K562 (cell line): ENCODE data around the gene CBFA2T3. TPM values are rescaled to one million over a fixed set of nuclear protein-coding genes. Genes with fewer than 3 reads are reported as not detected.

Experiments
- ATAC-seq: fragments of 200-7000 bp; cut with Tn5 transposase; 3 replicates; pipeline ENCODE4 v1.9.1; 2020; ENCODE audit warnings: moderate library complexity
- BruUV-seq: library from RNA; stranded (reverse); fragments of 400-500 nt; replicated peaks from 2 replicates; lab custom pipeline; 2021; lab: Mats Ljungman, UMichigan
- CTCF ChIA-PET: fragments of 300-600 bp; formaldehyde crosslinking; extraction: SDS; loops from one replicate; lab custom pipeline; 2021; ENCODE audit warnings: low intra/inter-chr PET ratio; lab: Yijun Ruan, JAX
- POLR2A ChIA-PET: fragments of 300-600, 350-650 bp; sonication (Branson Sonifier 250); formaldehyde crosslinking; extraction: SDS; loops from one replicate; lab custom pipeline; 2021; ENCODE audit warnings: antibody characterized with exemption, inconsistent platforms; lab: Yijun Ruan, JAX
- DNase-seq, 4 experiments: peaks; one replicate each; pipeline versions ENCODE4 v3.0.0 to v3.0.0-alpha.2; 2011 to 2018; ENCODE audit warnings: low spot score in 3 of 4, mixed read lengths in 3 of 4; ENCODE audit errors: extremely low read depth in 1 of 4
- FAIRE-seq: peaks from 2 replicates; lab custom pipeline; 2011; peaks lifted over from hg19 to GRCh38; lab: Jason Lieb, UNC
- H2AFZ ChIP-seq: 2 replicates; pipeline ENCODE4 v1.6.0; 2011; ENCODE audit warnings: low read depth, low read length, control low read depth, inconsistent platforms
- H3K27ac ChIP-seq: fragments of 200-600 bp; 3 replicates; pipeline ENCODE4 v1.8.0; 2011; ENCODE audit warnings: low read depth, mild to moderate bottlenecking, control low read depth, inconsistent platforms, low read length, moderate library complexity, mixed read lengths; ENCODE audit errors: extremely low read depth
- H3K27me3 ChIP-seq, 2 experiments: fragments of 300-600 bp in 1 of 2; 2 replicates in 1 of 2; 3 replicates in 1 of 2; pipeline versions ENCODE4 v1.6.0 to v1.8.0; 2011; ENCODE audit warnings: inconsistent platforms in 2 of 2, low read length in 2 of 2, mild to moderate bottlenecking in 1 of 2, mixed read lengths in 1 of 2, moderate library complexity in 1 of 2; ENCODE audit not compliant: control insufficient read depth in 2 of 2, insufficient read depth in 2 of 2
- H3K36me3 ChIP-seq: fragments of 300-600 bp; 3 replicates; pipeline ENCODE4 v1.8.0; 2011; ENCODE audit warnings: mild to moderate bottlenecking, low read length, inconsistent platforms; ENCODE audit not compliant: control insufficient read depth, insufficient read depth
- H3K4me1 ChIP-seq, 2 experiments: fragments of 200-600 bp in 1 of 2; replicated peaks in 1 of 2; 2 replicates in 1 of 2; 3 replicates in 1 of 2; pipeline versions ENCODE4 v1.5.1 to v1.8.0; 2011; ENCODE audit warnings: inconsistent platforms in 2 of 2, low read length in 2 of 2, mild to moderate bottlenecking in 1 of 2, mixed read lengths in 1 of 2, moderate library complexity in 1 of 2; ENCODE audit not compliant: control insufficient read depth in 2 of 2, insufficient read depth in 2 of 2
- H3K4me2 ChIP-seq: 2 replicates; pipeline ENCODE4 v1.6.1; 2011; ENCODE audit warnings: low read length, control low read depth, inconsistent platforms, mixed read lengths; ENCODE audit not compliant: insufficient read depth
- H3K4me3 ChIP-seq: fragments of 200-600 bp; sonication (generic), shearing (Covaris generic); 2 replicates; pipeline ENCODE4 v1.5.1; 2016; ENCODE audit warnings: control low read depth, inconsistent platforms
- H3K79me2 ChIP-seq: fragments of 200-600 bp; 3 replicates; pipeline ENCODE4 v1.8.0; 2011; ENCODE audit warnings: low read length, inconsistent platforms; ENCODE audit not compliant: control insufficient read depth, insufficient read depth
- H3K9ac ChIP-seq, 2 experiments: 2 replicates each; pipeline versions ENCODE4 v1.6.0 to v1.6.1; 2011; ENCODE audit warnings: low read depth in 2 of 2, low read length in 2 of 2, control low read depth in 1 of 2, inconsistent platforms in 1 of 2, mild to moderate bottlenecking in 1 of 2, mixed read lengths in 1 of 2; ENCODE audit not compliant: insufficient read depth in 1 of 2
- H3K9me1 ChIP-seq: one replicate; pipeline ENCODE4 v1.6.0; 2011; ENCODE audit warnings: inconsistent platforms, mild to moderate bottlenecking, low read length, moderate library complexity; ENCODE audit not compliant: control insufficient read depth, insufficient read depth
- H3K9me3 ChIP-seq: replicated peaks from 2 replicates; pipeline ENCODE4 v1.5.1; 2011; ENCODE audit warnings: low read depth, low read length, inconsistent platforms; ENCODE audit not compliant: control insufficient read depth, insufficient read depth
- H4K20me1 ChIP-seq: replicated peaks from 2 replicates; pipeline ENCODE4 v1.6.1; 2011; ENCODE audit warnings: low read length, inconsistent platforms, mixed read lengths; ENCODE audit not compliant: control insufficient read depth, insufficient read depth
- KHSRP ChIP-seq: fragments of 450-650 bp; IDR thresholded peaks from 2 replicates; pipeline ENCODE4 v1.6.1; 2017
- STAT5B ChIP-seq: fragments of 250-450 bp; sonication (Bioruptor Pico); IDR thresholded peaks from 2 replicates; pipeline ENCODE4 v1.8.0; 2021; ENCODE audit warnings: mild to moderate bottlenecking, inconsistent platforms
- THAP7 ChIP-seq: fragments of 250-450 bp; sonication (Bioruptor Pico); IDR thresholded peaks from 2 replicates; pipeline ENCODE4 v1.5.0; 2021
- XRCC5 ChIP-seq: fragments of 200-400 bp; formaldehyde crosslinking; IDR thresholded peaks from 2 replicates; pipeline ENCODE4 v1.6.1; 2017; ENCODE audit warnings: low read depth, mild to moderate bottlenecking, low read length
- WGBS: fragments of 100-300 bp; shearing (Covaris generic); methylation state at CpG from one replicate; pipeline ENCODE4 v1.1.6; 2016; ENCODE audit warnings: low coverage, mixed read lengths; ENCODE audit not compliant: insufficient coverage; ENCODE audit errors: missing lambda C conversion rate; 5-methylcytosine and 5-hydroxymethylcytosine counted together
- in situ Hi-C: fragments of 300-500 bp; cut with MboI; formaldehyde crosslinking; loops from 4 replicates; pipeline ENCODE4 v1.15.0; 2018; ENCODE audit warnings: inconsistent platforms, mixed read lengths
- intact Hi-C: fragments of 100-400 bp; cut with micrococcal nuclease; formaldehyde crosslinking; loops from 2 replicates; pipeline ENCODE4 v1.14.2; 2022
- polyA plus RNA-seq, 8 experiments: library from polyadenylated mRNA; depleted of rRNA in 4 of 8; stranded (reverse) in 5 of 8; unstranded in 3 of 8; fragments of >200 nt; fragmentation: Nextera tagmentation in 2 of 8; fragmentation: Illumina TruSeq in 1 of 8; extraction: Ambion mirVana in 2 of 8; extraction: Trizol in 1 of 8; gene quantifications; 2 replicates each; pipeline versions ENCODE4 v1.2.1 to v1.2.3, GENCODE V29; 2011 to 2014; ENCODE audit warnings: inconsistent platforms in 1 of 8, missing spikeins in 1 of 8
- total RNA-seq, 7 experiments: library from RNA; depleted of rRNA in 6 of 7; stranded (reverse); fragments of >200 nt in 6 of 7; fragmentation: Illumina TruSeq in 2 of 7; extraction: Trizol in 2 of 7; gene quantifications; 2 replicates each; pipeline versions ENCODE4 v1.2.1 to v1.2.3, GENCODE V29; 2011 to 2021; ENCODE audit warnings: low replicate concordance in 1 of 7

Gene CBFA2T3
- total and polyA plus RNA-seq, 9 of the 15 experiments (the other 6 are each of a cell fraction or from before 2014, with no cell fraction given): 2.3 to 145 (median 6.7) TPM

- ChIA-PET CTCF (no interaction called here), POLR2A (interaction anchor here (0.7 to 1.0 kb wide), 3 partner anchors 13 to 87 kb away, joined by 3 to 4 read pairs (median 4); no protein-coding TSS in a partner anchor)
- in situ Hi-C loops (no loop called here), intact Hi-C loops (no loop called here)
- TF ChIP-seq XRCC5: no peak
- no peak for TF ChIP-seq KHSRP
- TF ChIP-seq STAT5B (CRISPR knock-in tag): no peak
- no peak for TF ChIP-seq THAP7 (CRISPR knock-in tag)
- no peaks in the 10 kb centered on the region for H3K9me1 ChIP-seq
- H3K36me3 ChIP-seq: no peaks in the 10 kb centered on the region; the same call in 2 of the 3 replicates
- H3K4me1 ChIP-seq: peaks cover 0 to 47% of the 10 kb centered on the region in 2 experiments; a peak in 2 of 5 replicates
- H3K27me3 ChIP-seq: no peaks in the 10 kb centered on the region
- H4K20me1 ChIP-seq: no peaks in the 10 kb centered on the region
- H3K27ac ChIP-seq: no peak overlapping the region
- DNase-seq (no peak), ATAC-seq (no peak), FAIRE-seq (no peak)
- H2AFZ ChIP-seq: no peak overlapping the region
- no TSS peak for BruUV-seq
- 89% methylated on average over 30 of the region's 30 CpGs for WGBS
- peak overlapping the region in 1 of 2 experiments; percentile 45; a peak in 1 of 4 replicates for H3K9ac ChIP-seq
- no peak overlapping the region for H3K4me2 ChIP-seq
- H3K9me3 ChIP-seq: no peaks in the 10 kb centered on the region
- no peaks in the 10 kb centered on the region for H3K79me2 ChIP-seq
- no peak overlapping the region for H3K4me3 ChIP-seq
These were observed 136.3 kb downstream of the CBFA2T3 start for GRCh38 chr16:88840600-88841215.
